SH-SY5Y (cell line): ENCODE data around the gene LTBP1.

Source experiments
- GATA2 ChIP-seq: IDR thresholded peaks from 2 replicates; pipeline ENCODE4 v1.6.1; 2011; ENCODE audit warnings: mild to moderate bottlenecking, low read depth, low read length
- GATA3 ChIP-seq: IDR thresholded peaks from 2 replicates; pipeline ENCODE4 v1.6.1; 2011; ENCODE audit warnings: low read depth, mild to moderate bottlenecking, low read length, moderate library complexity

DNA sequence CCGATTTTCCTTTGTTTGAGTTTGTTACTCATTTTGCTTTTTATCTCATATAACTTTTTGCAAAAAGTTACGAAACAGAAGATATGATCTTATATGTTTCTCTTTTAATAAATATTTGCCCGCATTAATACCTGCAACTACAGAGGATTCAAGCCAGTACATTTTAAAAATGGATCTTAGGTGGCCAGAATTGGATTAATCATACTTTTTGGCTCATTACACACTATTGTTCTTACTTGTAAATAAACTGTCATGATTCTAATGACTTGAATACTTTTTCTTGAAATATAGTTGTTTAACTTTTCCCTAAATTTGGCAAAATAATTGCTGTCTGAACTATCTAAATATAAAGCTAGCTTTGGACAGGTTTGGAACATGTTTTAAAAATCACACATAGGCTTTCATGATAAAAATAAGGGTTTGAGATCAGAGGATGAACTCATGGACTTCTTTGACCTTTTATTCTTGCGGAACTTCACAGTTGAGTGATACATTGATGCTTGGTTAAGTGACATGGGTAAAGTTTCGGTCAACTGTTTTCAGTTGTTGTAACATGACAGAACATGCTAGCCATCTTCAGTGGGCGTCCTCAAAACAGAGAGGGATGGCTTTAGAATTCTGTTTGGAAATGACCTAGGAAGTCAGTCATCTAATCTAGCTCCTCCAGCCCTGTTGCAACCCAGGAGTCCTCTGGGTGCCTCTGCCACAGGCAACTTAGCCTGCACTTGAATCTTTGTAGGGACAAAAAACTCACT lies 44.5 kb downstream of the LTBP1 start:
- TF ChIP-seq GATA2 (no peak), GATA3 (no peak)
